H1 (cell line): Measurements from ENCODE around the gene CEP170. TPM values are rescaled to one million over a fixed set of nuclear protein-coding genes. Genes with fewer than 3 reads are reported as not detected.

Source experiments
- CTCF ChIA-PET: fragments of 300-600 bp; sonication (Branson Sonifier 250); formaldehyde crosslinking; loops from one replicate; lab custom pipeline; 2021; ENCODE audit not compliant: partially characterized antibody; lab: Charles Lee
- POLR2A ChIA-PET: fragments of 300-600 bp; sonication (Branson Sonifier 250); formaldehyde crosslinking; loops from one replicate; lab custom pipeline; 2021; ENCODE audit warnings: inconsistent platforms; ENCODE audit not compliant: partially characterized antibody; lab: Charles Lee
- DNase-seq, 2 experiments: peaks; one replicate each; pipeline versions ENCODE4 v3.0.0 to v3.0.0-alpha.2; 2010 to 2022; ENCODE audit warnings: low spot score in 2 of 2, low read depth in 1 of 2, mixed read lengths in 1 of 2
- FAIRE-seq: peaks from 2 replicates; lab custom pipeline; 2011; peaks lifted over from hg19 to GRCh38; lab: Jason Lieb, UNC
- H2AFZ ChIP-seq: 2 replicates; pipeline ENCODE4 v1.8.1; 2012; ENCODE audit warnings: low read length, inconsistent platforms
- H2AK5ac ChIP-seq: 2 replicates; pipeline ENCODE4 v1.6.1; 2013; ENCODE audit warnings: low read depth, low read length
- H2BK120ac ChIP-seq: replicated peaks from 2 replicates; pipeline ENCODE3; 2013; ENCODE audit warnings: low read depth, low read length, inconsistent platforms
- H2BK12ac ChIP-seq: 2 replicates; pipeline ENCODE4 v1.6.1; 2013; ENCODE audit warnings: low read depth, low read length
- H2BK15ac ChIP-seq: 2 replicates; pipeline ENCODE4 v1.6.1; 2013; ENCODE audit warnings: low read length
- H2BK20ac ChIP-seq: 2 replicates; pipeline ENCODE4 v1.6.1; 2013; ENCODE audit warnings: low read length
- H2BK5ac ChIP-seq: 2 replicates; pipeline ENCODE4 v1.6.1; 2013; ENCODE audit warnings: low read depth, low read length
- H3K14ac ChIP-seq: 2 replicates; pipeline ENCODE4 v1.6.1; 2013; ENCODE audit warnings: inconsistent platforms; ENCODE audit not compliant: insufficient read length
- H3K18ac ChIP-seq: 2 replicates; pipeline ENCODE4 v1.6.1; 2013; ENCODE audit warnings: low read length; ENCODE audit errors: extremely low read depth
- H3K23ac ChIP-seq: 2 replicates; pipeline ENCODE4 v1.6.1; 2013; ENCODE audit warnings: inconsistent platforms; ENCODE audit not compliant: insufficient read length
- H3K23me2 ChIP-seq: 2 replicates; pipeline ENCODE4 v1.6.1; 2013; ENCODE audit warnings: low read depth, low read length
- H3K27ac ChIP-seq: 2 replicates; pipeline ENCODE4 v1.6.1; 2011; ENCODE audit warnings: low read depth, low read length, inconsistent platforms
- H3K27me3 ChIP-seq, 4 experiments: replicated peaks in 1 of 4; 1 replicate in 1 of 4; 2 replicates in 3 of 4; pipeline versions ENCODE4 v1.6.1 to v1.8.1; 2011 to 2013; ENCODE audit warnings: low read length in 3 of 4, mild to moderate bottlenecking in 3 of 4, inconsistent platforms in 2 of 4, mixed read lengths in 2 of 4, moderate library complexity in 1 of 4; ENCODE audit not compliant: control insufficient read depth in 3 of 4, insufficient read depth in 3 of 4; ENCODE audit errors: extremely low read depth in 1 of 4
- H3K36me3 ChIP-seq, 4 experiments: 2 replicates each; pipeline versions ENCODE4 v1.6.1 to v1.8.1; 2011 to 2013; ENCODE audit warnings: mild to moderate bottlenecking in 4 of 4, low read length in 3 of 4, moderate library complexity in 2 of 4, control low read depth in 1 of 4, inconsistent platforms in 1 of 4; ENCODE audit not compliant: insufficient read depth in 4 of 4, control insufficient read depth in 2 of 4
- H3K4ac ChIP-seq: replicated peaks from 2 replicates; pipeline ENCODE3; 2013; ENCODE audit warnings: low read length, low read depth, mixed read lengths, inconsistent platforms; ENCODE audit not compliant: insufficient read length
- H3K4me1 ChIP-seq, 4 experiments: replicated peaks in 1 of 4; 1 replicate in 1 of 4; 2 replicates in 3 of 4; pipeline versions ENCODE4 v1.6.1 to v1.8.1; 2011 to 2013; ENCODE audit warnings: low read length in 3 of 4, inconsistent platforms in 2 of 4, mixed read lengths in 1 of 4; ENCODE audit not compliant: insufficient read depth in 4 of 4, control insufficient read depth in 3 of 4
- H3K4me2 ChIP-seq, 2 experiments: 2 replicates each; pipeline versions ENCODE4 v1.6.1 to v1.8.1; 2011 to 2013; ENCODE audit warnings: low read depth in 2 of 2, low read length in 2 of 2, control low read depth in 1 of 2, inconsistent platforms in 1 of 2, mild to moderate bottlenecking in 1 of 2; ENCODE audit not compliant: insufficient read depth in 1 of 2
- H3K4me3 ChIP-seq, 4 experiments: fragments of 200-600, 300-600 bp in 1 of 4; sonication (generic), shearing (Covaris generic), sonication (Bioruptor Twin) in 1 of 4; 2 replicates each; pipeline versions ENCODE4 v1.5.1 to v1.8.1; 2011 to 2016; ENCODE audit warnings: low read length in 4 of 4, low read depth in 3 of 4, control low read depth in 2 of 4, inconsistent platforms in 2 of 4, mild to moderate bottlenecking in 2 of 4, mixed read lengths in 1 of 4, moderate library complexity in 1 of 4; ENCODE audit not compliant: insufficient read depth in 2 of 4; ENCODE audit errors: extremely low read depth in 1 of 4
- H3K56ac ChIP-seq: replicated peaks from 2 replicates; pipeline ENCODE3; 2013; ENCODE audit warnings: low read depth, mild to moderate bottlenecking, mixed read lengths, low read length, inconsistent platforms; ENCODE audit not compliant: insufficient read length
- H3K79me1 ChIP-seq: 2 replicates; pipeline ENCODE4 v1.6.1; 2013; ENCODE audit warnings: low read depth, low read length, control low read depth
- H3K79me2 ChIP-seq, 2 experiments: 2 replicates each; pipeline versions ENCODE4 v1.6.1 to v1.8.1; 2012 to 2013; ENCODE audit warnings: low read length in 2 of 2, mild to moderate bottlenecking in 2 of 2, inconsistent platforms in 1 of 2; ENCODE audit not compliant: insufficient read depth in 2 of 2, control insufficient read depth in 1 of 2
- H3K9ac ChIP-seq, 4 experiments: replicated peaks in 1 of 4; 1 replicate in 1 of 4; 2 replicates in 3 of 4; pipeline versions ENCODE4 v1.6.1 to v1.8.1; 2011 to 2013; ENCODE audit warnings: low read depth in 3 of 4, low read length in 3 of 4, control low read depth in 2 of 4, mild to moderate bottlenecking in 2 of 4, moderate library complexity in 2 of 4, inconsistent platforms in 1 of 4; ENCODE audit errors: extremely low read depth in 1 of 4
- H3K9me3 ChIP-seq, 2 experiments: 2 replicates each; pipeline versions ENCODE4 v1.6.1 to v1.8.1; 2012 to 2013; ENCODE audit warnings: mild to moderate bottlenecking in 2 of 2, moderate library complexity in 2 of 2, control low read depth in 1 of 2, inconsistent platforms in 1 of 2, low read depth in 1 of 2, low read length in 1 of 2, mixed read lengths in 1 of 2; ENCODE audit not compliant: insufficient read depth in 2 of 2
- H4K20me1 ChIP-seq, 2 experiments: replicated peaks in 1 of 2; 2 replicates each; pipeline versions ENCODE3 to v1.8.1; 2011 to 2013; ENCODE audit warnings: inconsistent platforms in 2 of 2, low read length in 2 of 2, mild to moderate bottlenecking in 1 of 2; ENCODE audit not compliant: insufficient read depth in 2 of 2, control insufficient read depth in 1 of 2
- H4K5ac ChIP-seq: 2 replicates; pipeline ENCODE4 v1.6.1; 2013; ENCODE audit warnings: low read length, low read depth, mixed read lengths, inconsistent platforms; ENCODE audit not compliant: insufficient read length
- H4K8ac ChIP-seq: 2 replicates; pipeline ENCODE4 v1.8.0; 2013; ENCODE audit warnings: mild to moderate bottlenecking, moderate library complexity, low read length, inconsistent platforms; ENCODE audit not compliant: insufficient read depth; ENCODE audit errors: extremely low read depth
- H4K91ac ChIP-seq: replicated peaks from 2 replicates; pipeline ENCODE3; 2013; ENCODE audit warnings: low read length, mixed read lengths, inconsistent platforms; ENCODE audit not compliant: insufficient read length
- ATF2 ChIP-seq: IDR thresholded peaks from 2 replicates; pipeline ENCODE4 v1.6.1; 2012; ENCODE audit warnings: low read length, inconsistent platforms
- BACH1 ChIP-seq: IDR thresholded peaks from 2 replicates; pipeline ENCODE4 v1.6.1; 2012; ENCODE audit warnings: low read length, improper control_type of control experiment
- CTBP2 ChIP-seq: IDR thresholded peaks from 2 replicates; pipeline ENCODE4 v1.7.0; 2011; ENCODE audit warnings: borderline replicate concordance, mild to moderate bottlenecking, moderate library complexity, mixed read lengths, low read length; ENCODE audit not compliant: insufficient read depth, insufficient read length
- GTF2F1 ChIP-seq: IDR thresholded peaks from 2 replicates; pipeline ENCODE4 v1.6.1; 2012; ENCODE audit warnings: low read depth, low read length, improper control_type of control experiment, borderline replicate concordance
- HDAC2 ChIP-seq, 2 experiments: fragments of 300-600 bp in 1 of 2; sonication (generic) in 1 of 2; IDR thresholded peaks; 2 replicates each; pipeline ENCODE4 v1.6.1; 2011 to 2012; ENCODE audit warnings: low read depth in 2 of 2, low read length in 2 of 2, mild to moderate bottlenecking in 2 of 2, moderate library complexity in 2 of 2, borderline replicate concordance in 1 of 2, inconsistent platforms in 1 of 2
- JUND ChIP-seq: IDR thresholded peaks from 2 replicates; pipeline ENCODE4 v1.6.1; 2011; ENCODE audit warnings: mild to moderate bottlenecking, improper control_type of control experiment, low read length
- NRF1 ChIP-seq: IDR thresholded peaks from 2 replicates; pipeline ENCODE4 v1.6.1; 2011; ENCODE audit warnings: mild to moderate bottlenecking, low read depth, low read length, improper control_type of control experiment
- POLR2A ChIP-seq, 2 experiments: IDR thresholded peaks; 1 replicate in 1 of 2; 2 replicates in 1 of 2; pipeline ENCODE4 v1.6.1; 2011; ENCODE audit warnings: low read depth in 2 of 2, low read length in 2 of 2, mild to moderate bottlenecking in 2 of 2; ENCODE audit errors: control extremely low read depth in 1 of 2
- TAF7 ChIP-seq: optimal IDR thresholded peaks from 2 replicates; pipeline ENCODE3; 2011; ENCODE audit warnings: low read depth, mild to moderate bottlenecking, inconsistent platforms, low read length, moderate library complexity, borderline replicate concordance
- TCF12 ChIP-seq: IDR thresholded peaks from 2 replicates; pipeline ENCODE4 v1.6.1; 2011; ENCODE audit warnings: low read depth, mild to moderate bottlenecking, low read length
- YY1 ChIP-seq: IDR thresholded peaks from 2 replicates; pipeline ENCODE4 v1.6.1; 2011; ENCODE audit warnings: low read depth, mild to moderate bottlenecking, low read length
- WGBS, 2 experiments: shearing (Covaris generic) in 1 of 2; methylation state at CpG; one replicate each; pipeline versions ENCODE4 v1.1.6 to v1.1.7; 2013 to 2015; ENCODE audit warnings: low lambda C conversion rate in 2 of 2, mixed read lengths in 2 of 2, inconsistent platforms in 1 of 2, low coverage in 1 of 2, missing lambda C conversion rate in 1 of 2; ENCODE audit not compliant: insufficient replicate concordance in 2 of 2, insufficient coverage in 1 of 2, insufficient read length in 1 of 2; ENCODE audit errors: extremely low coverage in 1 of 2, missing lambda C conversion rate in 1 of 2; 5-methylcytosine and 5-hydroxymethylcytosine counted together
- polyA plus RNA-seq, 7 experiments: library from polyadenylated mRNA; depleted of rRNA in 3 of 7; stranded (reverse) in 5 of 7; unstranded in 2 of 7; fragments of >200 nt in 5 of 7; fragments of 200-250 nt in 2 of 7; gene quantifications; 1 replicate in 5 of 7; 2 replicates in 1 of 7; 4 replicates in 1 of 7; pipeline versions ENCODE4 v1.2.1 to v1.2.3, GENCODE V29; 2011 to 2013; ENCODE audit warnings: missing spikeins in 2 of 7, mixed read lengths in 2 of 7
- total RNA-seq: library from RNA; stranded (reverse); fragmentation: NEBNext Ultra II Directional; extraction: Animal tissue kit (Norgen Biotek cat#: 25700); gene quantifications from 2 replicates; pipeline ENCODE4 v1.2.1, GENCODE V29; 2021

The CEP170 gene
- total and polyA plus RNA-seq, 2 of the 8 experiments (the other 6 are each of a cell fraction or from before 2014, with no cell fraction given) = 33.1 to 97.2 TPM

- Histone ChIP-seq H3K79me1 (no peaks in the 10 kb centered on the region), H3K14ac (no peak overlapping the region), H3K36me3 (no peaks in the 10 kb centered on the region), H4K20me1 (peaks cover 3 to 5% of the 10 kb centered on the region in 2 experiments), H4K5ac (no peak overlapping the region), H3K27ac (no peak overlapping the region), H3K79me2 (peaks cover 21 to 78% of the 10 kb centered on the region in 2 experiments), H4K91ac (no peak overlapping the region), H3K4ac (no peak overlapping the region), H2AK5ac (no peak overlapping the region), H4K8ac (no peak overlapping the region), H2AFZ (no peak overlapping the region), H3K23ac (no peak overlapping the region), H2BK5ac (no peak overlapping the region), H2BK12ac (no peak overlapping the region), H3K4me2 (no peak overlapping the region), H3K23me2 (peaks cover 16% of the 10 kb centered on the region), H2BK20ac (no peak overlapping the region), H3K56ac (no peak overlapping the region), H3K9ac (no peak overlapping the region), H3K18ac (no peak overlapping the region), H2BK15ac (no peak overlapping the region), H3K27me3 (no peaks in the 10 kb centered on the region), H3K9me3 (no peaks in the 10 kb centered on the region), H3K4me3 (peak overlapping the region in 1 of 4 experiments; percentile 76; a peak in 1 of 8 replicates), H3K4me1 (peaks cover 0 to 6% (median 2%) of the 10 kb centered on the region in 4 experiments; a peak in 1 of 7 replicates), H2BK120ac (no peak overlapping the region)
- CTCF ChIA-PET = no interaction called here
- POLR2A ChIA-PET = interaction anchor here (1.0 kb wide), 1 partner anchor 22 kb away, joined by 4 read pairs; no protein-coding TSS in a partner anchor
- 81% methylated on average over 1 of the region's 1 CpG; no CpG with 5 or more reads in 1 of the 2 experiments for WGBS, 2 experiments
- DNase-seq = no peak
- TF ChIP-seq JUND (no peak), GTF2F1 (no peak), TCF12 (no peak), TAF7 (no peak), POLR2A (IDR thresholded peaks at IDR 0.05; ENCODE audit: control extremely low read depth in 1 of 2, low read depth in 2 of 2, low read length in 2 of 2) (no peak), HDAC2 (IDR thresholded peaks at IDR 0.05; ENCODE audit: borderline replicate concordance in 1 of 2, low read depth in 2 of 2, low read length in 2 of 2) (no peak), NRF1 (no peak), CTBP2 (no peak), BACH1 (no peak), YY1 (no peak), ATF2 (no peak)
- FAIRE-seq = no peak
These were observed 3.5 kb downstream of the CEP170 start for GRCh38 chr1:243251539-243251938.
